K562 (cell line): ENCODE measurements around the gene CEP120.

Experiments used
- EP300 ChIP-seq: IDR thresholded peaks from 2 replicates; pipeline ENCODE4 v1.6.1; 2012; ENCODE audit warnings: low read length, improper control_type of control experiment
- ZNF445 ChIP-seq: fragments of 250-450 bp; sonication (Bioruptor Pico); IDR thresholded peaks from 2 replicates; pipeline ENCODE4 v1.4.0; 2020; ENCODE audit warnings: low read depth, mild to moderate bottlenecking, moderate library complexity

- TF ChIP-seq EP300 = no peak
- no peak for TF ChIP-seq ZNF445 (CRISPR knock-in tag)
These were observed 17.4 kb upstream of the CEP120 start for GRCh38 chr5:123440456-123441181.
